Activated CD8-positive, alpha-beta memory T cell treated with anti-CD3 and anti-CD28 coated beads for 24 hours (primary cell): Measurements from ENCODE around the gene ATG4B.

Source experiments
- DNase-seq: peaks from one replicate; pipeline ENCODE4 v3.0.0-alpha.2; 2020

ATG4B gene

DNA sequence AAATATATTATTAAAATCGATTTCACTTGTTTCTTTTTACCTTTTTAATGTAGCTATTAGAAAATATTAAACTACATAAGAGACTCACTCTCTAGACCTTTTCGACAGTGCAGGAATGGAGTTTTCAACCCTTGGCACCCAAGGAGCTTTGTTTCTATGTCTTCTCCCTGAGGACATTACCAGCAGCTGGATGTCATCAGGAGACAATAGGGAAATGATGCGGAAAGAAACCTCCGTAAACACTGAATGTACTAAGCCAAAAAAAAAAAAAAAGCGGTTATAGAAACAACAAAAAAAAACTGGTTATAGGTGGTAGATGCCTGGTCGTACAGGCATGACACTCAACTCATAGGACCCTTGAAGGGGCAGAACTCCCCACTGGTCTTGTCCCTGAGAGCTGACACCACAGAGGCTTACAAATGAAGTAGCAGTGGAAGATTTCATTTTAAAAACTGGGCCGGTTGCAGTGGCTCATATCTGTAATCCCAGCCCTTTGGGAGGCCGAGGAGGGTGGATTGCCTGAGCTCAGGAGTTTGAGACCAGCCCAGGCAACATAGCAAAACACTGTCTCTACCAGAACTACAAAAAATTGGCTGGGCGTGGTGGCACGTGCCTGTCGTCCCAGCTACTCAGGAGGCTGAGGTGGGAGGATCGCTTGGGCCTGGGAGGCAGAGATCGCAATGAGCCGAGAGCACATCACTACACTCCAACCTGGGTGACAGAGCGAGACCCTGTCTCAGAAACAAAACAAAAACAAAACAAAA is 24.3 kb upstream of the ATG4B start:
- no peak for DNase-seq

DNA sequence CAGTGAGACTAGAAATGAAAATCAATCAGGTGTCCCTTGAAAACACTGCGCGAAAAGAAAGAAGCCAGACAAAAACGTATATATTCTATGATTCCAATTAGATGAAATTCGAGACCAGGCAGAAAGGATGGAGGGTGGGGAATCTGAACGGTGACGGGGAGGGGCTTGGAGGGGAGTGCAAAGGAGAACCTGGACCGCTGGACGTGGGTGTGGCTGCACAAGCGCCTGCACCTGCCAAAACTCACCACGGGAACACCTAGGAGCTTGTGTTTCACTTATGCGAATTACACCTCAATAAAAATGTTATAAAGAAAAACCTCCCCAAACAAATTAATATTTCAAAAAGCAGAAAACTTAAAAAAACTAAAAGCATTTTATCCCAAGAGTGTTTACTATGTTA is 22.5 kb upstream of the ATG4B start:
- DNase-seq, result no peak

DNA sequence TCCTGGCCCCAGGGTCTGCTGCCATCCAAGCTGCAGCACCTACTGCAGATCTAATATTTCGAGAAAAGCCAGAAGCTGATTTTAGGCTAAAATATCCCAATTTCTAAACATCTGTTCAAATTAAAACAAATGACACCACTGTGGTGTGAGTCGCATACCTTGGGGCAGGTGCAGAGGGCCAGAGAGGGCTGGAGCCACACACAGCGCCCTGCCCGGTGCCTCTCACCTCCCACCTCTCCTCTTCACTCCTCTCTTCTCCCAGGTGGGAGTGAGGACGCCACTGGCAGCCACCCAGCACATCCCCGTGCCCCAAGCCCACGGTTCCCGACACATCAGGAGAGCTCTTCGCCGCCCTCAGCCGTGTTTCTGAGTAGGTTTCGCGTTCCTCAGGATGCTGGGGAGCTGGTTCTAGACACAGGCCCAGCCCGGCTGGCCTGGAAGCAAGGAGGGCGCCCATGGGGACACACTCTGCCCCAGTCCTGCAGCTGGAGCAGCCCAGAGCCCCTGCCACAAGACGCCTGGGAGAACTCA is 21.9 kb upstream of the ATG4B start:
- no peak for DNase-seq

DNA sequence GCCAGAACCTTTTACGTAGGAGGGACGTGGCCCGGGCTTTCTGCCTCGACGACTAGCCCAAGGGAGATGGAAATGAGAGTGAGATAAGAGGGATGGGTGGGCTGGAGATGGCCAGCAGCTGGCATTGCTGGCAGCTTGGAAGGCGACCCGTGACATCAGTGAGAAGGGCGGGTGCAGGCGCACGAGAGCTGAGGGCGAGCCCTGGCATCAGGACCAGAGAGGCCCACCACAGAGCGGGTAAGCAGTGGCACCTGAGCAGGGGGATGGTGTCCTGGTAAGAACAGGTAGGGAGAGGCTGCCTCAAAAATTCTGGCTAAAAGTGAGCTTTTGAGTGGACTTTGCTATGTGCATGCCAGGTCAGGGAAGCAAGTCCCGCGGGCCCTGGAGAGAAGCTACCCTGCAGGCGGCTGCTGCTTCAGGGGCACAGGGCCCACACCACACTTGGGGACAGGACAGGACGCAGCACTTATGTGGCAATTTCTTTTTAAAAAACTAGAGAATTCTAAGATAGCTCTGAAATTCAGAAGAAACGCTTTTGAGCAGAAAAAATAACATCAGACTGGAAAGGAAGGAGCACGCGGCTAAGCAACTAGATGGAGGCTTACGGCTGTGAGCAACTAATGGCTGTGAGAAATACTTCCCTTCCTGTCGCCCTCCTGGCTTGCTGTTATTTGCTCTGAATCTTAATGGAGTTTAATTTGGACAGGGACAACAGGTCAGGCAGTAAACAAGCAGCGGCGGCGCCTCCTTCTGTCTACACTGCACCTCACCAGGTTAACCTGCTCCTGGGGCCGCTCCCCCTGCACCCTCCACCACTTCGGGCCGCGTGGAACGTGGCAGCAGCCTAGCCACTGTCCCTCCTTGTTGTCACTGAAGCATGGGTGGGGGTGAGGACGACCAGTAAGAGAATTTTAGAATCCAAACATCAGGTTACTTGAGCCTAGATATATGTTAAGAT is 21.0 kb upstream of the ATG4B start:
- DNase-seq, result no peak

DNA sequence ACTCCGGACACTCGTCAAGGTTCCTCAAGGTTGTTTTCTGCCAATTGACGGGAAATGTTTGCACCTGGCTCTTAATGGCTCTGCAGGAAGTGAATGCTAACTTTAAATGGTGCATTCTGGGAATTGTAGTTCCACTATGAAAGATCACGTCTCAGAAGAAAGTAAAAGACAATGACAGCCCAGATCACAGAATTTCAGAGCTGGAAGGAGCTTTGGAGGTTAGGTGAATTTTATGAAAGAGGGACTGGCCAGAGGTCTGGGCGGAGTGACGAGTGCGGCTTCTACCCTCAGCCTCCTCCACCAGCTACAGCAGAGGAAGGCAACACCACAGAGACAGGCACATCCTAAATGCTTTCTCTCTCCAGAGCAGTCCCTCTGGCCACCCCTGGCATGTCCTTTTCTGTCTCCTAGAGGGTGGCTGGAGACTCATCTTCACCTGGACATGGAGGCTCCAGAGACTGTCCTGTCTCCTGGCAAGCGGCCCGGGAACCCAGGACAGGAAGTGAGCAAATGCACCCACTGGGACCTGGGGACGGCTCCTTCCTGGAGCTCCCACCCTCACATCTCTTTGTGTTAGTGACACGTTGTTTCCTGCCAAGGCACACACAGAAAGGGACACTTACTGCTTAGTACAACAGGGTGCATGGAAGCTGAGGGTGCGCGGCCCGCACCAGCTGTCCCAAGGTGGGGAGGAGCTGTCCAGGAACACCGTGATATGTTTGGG is 19.9 kb upstream of the ATG4B start:
- DNase-seq, result peak; percentile 62

DNA sequence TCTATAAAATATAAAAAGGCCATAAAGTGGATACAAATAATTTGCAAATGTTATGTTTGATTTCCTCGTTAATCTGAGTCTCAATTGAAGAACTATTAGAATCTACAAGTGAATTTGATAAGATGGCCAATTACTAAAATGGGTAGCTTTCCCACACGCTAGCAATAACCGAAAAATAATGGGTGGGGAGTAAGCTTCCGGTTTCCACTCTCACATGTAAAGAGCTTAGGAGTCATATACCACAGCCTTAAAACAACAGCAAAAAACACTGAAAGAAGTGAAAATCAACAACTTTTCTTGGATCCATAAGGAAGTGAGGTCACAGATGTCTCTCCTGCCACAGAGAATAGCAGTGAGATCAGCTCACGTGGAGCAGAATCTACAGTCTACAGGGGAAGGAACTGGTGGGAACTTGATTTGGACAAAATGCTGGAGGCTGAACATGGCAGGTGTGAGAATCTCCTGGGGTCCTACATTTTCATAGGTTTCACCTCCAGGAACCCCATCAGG is 19.1 kb upstream of the ATG4B start:
- DNase-seq, result no peak

DNA sequence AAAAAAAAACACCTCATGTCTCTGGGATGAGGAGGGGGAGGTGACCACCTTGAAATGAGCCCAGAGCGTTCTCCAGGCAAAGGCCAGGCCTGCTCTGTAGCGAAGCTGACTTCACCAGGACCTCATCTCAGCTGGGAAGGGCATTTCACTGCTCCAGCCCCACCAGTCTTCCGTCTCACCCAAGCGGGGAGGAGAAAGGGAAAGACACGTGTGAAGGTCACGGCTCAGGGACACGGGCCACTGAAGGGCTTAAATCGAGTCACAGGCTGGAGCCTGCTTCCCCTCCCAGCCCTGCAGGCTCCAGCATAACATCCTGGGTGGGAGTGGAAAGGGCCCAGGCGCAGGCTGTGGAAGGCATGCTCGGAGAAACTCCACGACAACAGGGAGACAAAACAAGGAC is 18.7 kb upstream of the ATG4B start:
- no peak for DNase-seq

DNA sequence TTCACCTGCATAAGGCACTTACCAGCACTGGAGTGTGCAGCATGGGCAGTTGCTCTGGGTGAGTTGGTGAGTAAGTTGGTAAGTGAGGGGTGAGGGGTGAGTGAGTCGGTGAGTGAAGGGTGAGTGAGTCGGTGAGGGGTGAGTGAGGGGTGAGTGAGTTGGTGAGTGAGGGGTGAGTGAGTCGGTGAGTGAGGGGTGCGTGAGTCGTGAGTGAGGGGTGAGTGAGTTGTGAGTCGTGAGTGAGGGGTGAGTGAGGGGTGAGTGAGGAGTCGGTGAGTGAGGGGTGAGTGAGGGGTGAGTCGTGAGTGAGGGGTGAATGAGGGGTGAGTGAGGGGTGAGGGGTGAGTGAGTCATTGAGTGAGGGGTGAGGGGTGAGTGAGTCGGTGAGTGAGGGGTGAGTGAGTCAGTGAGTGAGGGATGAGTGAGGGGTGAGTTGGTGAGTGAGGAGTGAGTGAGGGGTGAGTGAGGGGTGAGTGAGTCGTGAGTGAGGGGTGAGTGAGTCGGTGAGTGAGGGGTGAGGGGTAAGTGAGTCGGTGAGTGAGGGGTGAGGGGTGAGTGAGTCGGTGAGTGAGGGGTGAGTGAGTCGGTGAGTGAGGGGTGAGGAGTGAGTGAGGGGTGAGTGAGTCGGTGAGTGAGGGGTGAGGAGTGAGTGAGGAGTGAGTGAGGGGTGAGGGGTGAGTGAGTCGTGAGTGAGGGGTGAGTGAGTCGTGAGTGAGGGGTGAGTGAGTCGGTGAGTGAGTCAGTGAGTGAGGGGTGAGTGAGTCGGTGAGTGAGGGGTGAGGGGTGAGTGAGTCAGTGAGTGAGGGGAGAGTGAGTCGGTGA is 17.7 kb upstream of the ATG4B start:
- DNase-seq, result no peak

DNA sequence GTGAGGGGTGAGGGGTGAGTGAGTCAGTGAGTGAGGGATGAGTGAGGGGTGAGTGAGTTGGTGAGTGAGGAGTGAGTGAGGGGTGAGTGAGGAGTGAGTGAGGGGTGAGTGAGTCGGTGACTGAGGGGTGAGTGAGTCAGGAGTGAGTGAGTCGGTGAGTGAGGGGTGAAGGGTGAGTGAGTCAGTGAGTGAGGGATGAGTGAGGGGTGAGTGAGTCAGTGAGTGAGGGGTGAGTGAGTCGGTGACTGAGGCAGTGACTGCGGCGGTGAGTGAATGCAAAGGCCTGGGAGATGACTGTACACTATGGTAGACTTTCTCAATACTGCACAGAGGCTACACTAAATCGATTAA is 17.1 kb upstream of the ATG4B start:
- DNase-seq, result no peak

DNA sequence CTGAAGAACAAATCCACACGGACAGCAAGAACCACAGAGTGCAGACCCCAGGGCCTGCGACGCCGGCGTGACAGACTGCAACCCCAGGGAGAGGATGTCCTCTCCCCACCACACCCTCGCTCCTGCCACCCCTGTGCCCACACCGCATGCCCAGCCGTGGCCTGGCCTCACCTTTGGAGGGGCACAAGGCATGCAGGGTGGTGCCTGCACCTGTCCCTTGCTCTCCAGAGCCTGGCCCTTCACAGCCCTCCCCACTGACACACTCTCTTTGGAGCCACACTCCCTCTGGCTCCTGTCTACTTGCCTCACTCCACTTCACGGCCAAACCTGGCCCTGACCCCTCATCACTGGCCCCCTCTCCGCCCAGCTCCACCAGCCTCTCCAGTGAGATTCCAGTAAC is 9.8 kb upstream of the ATG4B start:
- DNase-seq, result no peak

DNA sequence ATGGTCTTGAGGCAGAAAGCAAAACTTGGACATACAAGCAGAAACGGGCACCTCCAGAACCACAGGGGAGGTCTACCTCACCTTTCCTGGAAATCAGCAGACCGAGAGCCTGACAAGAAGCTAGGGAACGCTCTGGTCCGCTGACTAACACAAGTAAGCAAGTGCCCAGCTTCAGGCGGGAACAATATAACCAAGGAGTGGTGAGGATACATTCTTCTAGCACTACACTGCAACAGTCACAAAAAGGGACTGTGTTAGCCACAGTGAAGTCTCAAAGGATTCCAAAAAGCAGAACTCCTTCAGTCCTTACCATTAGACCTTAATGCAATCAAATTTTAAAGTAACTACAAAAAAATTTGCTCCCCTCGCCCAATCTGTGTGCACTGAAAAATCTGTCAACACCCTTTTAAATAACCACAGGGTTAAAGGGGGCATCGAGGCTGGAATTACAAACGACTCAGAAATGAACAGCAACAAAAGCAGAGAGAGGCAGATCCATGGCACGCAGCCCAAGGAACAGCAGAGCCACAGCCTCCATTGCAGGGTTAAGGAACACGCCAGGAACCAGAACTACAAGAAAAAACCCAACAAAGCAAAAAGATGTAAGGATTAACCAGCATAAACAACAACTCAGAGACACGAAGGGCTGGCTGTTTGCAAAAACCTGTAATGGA is 7.6 kb upstream of the ATG4B start:
- DNase-seq, result no peak

DNA sequence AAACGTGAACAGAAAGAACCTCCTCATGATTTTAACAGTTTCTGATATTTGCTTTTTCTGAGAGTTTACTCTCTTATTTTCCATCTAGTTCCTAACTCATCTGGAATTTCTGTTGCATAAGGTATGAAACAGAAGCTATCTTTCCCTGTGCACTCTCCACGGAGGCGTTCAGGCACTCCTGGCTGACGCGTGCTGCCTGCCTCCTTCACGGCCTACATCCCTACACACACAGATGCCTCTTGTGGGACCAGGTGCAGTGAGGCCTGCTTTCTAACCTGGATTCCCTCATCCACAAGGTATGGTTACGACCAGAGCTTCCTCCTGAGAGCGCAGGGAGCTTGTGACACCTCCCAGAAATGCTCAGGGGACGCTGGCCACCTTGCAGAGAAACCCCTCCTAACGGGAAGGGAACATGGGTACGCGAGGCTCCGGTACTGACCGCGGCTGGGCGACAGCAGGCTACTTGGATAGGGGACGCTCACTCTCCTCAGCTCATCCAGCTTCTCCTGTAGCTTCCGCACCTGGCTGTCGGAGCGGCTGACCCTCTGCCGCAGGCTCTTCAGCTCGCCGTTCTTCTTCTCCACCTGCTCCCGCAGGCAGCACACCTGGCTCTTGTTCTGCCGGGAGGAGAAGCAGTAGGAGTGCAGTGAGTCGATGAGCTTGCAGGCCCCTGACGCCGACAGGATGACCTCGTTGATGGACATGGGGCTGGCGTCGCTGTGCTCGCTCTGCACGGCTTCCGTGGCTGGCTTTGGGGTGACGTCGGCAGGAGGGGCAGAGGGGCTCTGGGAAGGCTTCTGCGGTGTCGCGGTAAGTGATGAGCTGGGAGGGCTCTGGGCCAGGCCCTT is 4.8 kb upstream of the ATG4B start:
- no peak for DNase-seq

DNA sequence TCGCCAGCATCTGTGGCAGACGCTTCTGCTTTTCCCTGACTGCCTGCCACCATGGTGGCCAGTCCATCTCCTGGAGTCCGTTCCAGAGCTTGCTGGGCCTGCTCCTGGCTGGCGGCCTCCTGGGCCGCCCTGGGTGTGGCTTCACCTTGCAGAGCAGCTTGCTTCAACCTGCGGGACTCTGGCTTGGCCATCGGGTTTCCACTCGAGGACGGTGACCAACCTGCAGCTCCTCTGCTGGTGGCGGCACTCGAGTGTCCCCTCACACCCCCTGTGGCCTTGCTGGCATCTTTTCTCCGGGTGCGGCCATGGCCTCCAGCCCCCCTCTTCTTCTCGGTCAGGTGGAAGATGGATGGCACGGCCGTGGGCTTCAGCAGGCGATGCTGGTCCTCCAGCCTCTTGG is 3.9 kb upstream of the ATG4B start:
- no peak for DNase-seq

DNA sequence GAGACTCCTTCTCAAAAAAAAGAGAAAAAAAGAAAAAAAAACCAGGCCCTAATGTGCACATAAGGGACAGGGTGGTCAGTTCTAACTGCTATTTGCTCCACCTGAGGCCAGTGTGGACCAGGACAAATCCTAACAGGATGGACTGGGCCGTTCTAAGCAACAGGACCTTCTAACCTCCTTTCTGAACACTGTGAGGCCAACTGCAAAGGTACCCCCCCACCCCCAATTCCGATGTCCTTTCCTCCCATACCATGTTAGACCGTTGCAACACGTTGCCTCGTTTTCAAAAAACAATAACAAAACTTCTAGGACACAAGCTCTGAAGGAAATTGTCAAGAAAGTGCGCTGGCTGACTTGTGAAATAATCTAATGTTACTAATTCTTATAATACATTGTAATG is 1.7 kb upstream of the ATG4B start:
- no peak for DNase-seq

DNA sequence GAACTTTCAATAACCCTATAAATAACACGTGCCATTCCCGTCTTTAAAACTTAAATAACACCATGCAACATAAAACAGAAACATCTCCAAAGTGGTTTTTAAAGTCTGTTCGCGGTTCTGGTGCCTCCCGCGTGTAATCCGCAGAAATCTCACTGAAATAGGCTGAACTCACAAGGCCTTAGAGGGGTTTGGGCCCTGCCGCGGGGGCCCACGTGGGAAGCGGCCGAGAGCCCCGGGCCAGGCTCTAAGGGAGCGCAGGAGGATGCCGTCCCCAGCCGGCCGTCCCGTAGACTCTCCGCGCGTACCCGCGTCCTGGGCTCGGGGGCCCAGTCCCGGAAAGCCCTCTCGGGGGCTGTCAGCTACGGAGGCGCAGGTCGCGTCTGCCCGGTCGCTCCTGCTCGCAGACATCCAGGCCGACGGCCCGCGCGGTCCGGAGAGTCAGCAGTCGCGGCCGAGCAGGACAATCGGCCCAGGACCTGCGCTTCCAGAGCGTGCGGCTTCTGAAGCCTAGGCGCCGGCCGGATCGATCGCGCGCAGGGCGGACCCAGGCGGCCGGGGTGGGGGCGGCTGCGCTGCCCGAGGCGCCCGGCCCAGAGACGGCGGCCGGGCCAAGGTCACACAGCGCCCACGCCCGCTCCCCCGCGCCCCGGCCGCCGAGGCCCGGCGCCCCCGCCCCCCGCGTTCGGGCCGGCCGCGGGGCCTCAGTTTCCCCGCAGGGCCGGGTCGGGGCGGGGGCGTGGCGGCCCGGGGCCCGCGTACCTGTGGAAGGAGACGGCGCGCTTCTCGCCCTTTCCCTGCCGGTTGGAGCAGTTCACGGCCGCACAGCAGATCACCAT is 1.1 kb upstream of the ATG4B start:
- DNase-seq, result peak; percentile 81

DNA sequence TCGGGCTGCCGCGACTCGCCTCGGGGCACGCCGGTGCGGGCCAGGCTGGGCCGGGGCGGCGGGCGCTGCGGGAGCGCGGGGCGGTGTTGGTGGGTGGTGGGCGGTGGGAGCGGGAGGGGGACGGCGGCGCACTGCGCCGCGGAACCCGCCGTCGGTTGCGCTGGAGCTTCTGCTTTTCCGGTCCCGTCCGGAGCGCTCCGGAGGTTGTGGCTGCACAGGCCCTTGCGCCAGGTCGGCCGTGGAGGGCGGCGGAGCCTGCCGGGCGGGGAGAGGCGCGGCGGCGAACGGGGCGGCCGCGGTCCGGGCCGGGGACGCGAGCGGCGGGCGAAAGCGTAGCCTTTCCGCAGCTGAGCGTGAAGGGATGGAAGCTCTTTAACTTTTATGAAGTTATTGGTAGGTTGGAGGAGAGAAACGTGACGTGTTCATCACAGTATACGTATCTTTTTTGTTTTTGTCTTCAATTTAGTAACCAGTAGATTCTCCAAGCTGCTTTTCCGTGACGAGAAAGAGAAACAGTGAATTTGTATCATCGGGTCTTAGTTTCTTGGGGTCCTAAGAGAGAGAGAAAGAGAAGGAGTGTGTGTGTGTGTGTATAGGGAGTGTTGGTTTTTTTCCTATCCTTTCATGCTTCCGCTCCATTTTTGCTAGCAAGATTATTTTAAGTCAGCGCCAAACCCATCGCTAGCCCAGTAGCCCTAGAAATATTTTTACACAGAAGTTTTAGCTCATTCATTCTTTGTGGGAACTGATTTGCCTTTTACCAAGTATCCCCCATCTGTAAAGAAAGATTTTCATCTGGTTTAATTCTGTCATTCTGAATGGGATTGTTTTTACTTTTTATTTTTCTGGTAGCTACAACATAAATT is 535 bp downstream of the ATG4B start:
- DNase-seq, result no peak

DNA sequence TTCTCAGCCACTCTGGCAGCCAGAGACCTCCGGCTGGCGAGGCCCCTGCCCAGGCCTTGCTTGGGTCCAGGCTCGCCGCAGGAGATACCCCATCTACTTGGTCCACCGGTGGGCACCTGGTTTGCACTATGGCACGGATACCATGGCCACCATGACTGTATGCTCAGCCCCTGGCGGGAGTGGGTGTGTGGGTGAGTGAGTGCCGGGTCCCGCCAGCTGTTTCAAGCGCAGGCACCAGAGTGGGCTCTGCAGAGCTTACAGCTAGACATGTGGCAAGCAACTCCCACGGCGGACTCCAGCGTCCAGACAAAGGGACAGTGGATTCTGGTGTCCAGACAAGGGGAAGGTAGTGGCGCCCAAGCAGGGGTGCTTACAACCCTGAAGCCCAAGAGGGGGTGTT is 1.4 kb downstream of the ATG4B start:
- no peak for DNase-seq

DNA sequence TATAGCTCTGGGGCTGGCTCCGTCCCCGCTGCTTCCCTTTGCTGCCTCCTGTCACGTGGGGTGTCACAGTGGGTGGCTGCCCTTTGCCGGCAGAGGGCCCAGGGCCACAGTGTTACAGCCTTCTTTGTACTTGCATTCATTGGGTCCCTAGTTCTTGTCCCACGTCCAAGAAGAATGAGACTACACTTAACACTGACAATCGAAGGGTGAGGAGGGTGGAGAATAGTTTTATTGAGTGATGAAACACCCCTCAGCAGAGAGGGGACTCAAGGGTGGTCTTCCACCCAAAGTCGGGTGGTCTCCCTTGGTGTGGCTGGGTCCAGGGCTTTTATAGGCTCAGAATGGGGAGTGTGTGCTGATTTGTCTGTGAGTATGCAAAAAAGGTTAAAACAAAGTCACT is 1.9 kb downstream of the ATG4B start:
- no peak for DNase-seq
